ENCODE measurements around the gene MLLT11.
A peak's percentile ranks its signal among the peaks of the same experiment; 100 is the strongest.

MLLT11 gene

DNA sequence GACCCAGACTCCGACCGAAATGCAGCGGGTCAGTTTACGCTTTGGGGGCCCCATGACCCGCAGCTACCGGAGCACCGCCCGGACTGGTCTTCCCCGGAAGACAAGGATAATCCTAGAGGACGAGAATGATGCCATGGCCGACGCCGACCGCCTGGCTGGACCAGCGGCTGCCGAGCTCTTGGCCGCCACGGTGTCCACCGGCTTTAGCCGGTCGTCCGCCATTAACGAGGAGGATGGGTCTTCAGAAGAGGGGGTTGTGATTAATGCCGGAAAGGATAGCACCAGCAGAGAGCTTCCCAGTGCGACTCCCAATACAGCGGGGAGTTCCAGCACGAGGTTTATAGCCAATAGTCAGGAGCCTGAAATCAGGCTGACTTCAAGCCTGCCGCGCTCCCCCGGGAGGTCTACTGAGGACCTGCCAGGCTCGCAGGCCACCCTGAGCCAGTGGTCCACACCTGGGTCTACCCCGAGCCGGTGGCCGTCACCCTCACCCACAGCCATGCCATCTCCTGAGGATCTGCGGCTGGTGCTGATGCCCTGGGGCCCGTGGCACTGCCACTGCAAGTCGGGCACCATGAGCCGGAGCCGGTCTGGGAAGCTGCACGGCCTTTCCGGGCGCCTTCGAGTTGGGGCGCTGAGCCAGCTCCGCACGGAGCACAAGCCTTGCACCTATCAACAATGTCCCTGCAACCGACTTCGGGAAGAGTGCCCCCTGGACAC, 12.1 kb upstream of the MLLT11 start:
- in situ Hi-C loops (cut with MboI; ENCODE audit: low sequenced_read_pairs, unreplicated experiment) = no loop called here
- DNase-seq (ENCODE audit: low spot score) = peak; percentile 79
- TF ChIP-seq, protein P1, sequence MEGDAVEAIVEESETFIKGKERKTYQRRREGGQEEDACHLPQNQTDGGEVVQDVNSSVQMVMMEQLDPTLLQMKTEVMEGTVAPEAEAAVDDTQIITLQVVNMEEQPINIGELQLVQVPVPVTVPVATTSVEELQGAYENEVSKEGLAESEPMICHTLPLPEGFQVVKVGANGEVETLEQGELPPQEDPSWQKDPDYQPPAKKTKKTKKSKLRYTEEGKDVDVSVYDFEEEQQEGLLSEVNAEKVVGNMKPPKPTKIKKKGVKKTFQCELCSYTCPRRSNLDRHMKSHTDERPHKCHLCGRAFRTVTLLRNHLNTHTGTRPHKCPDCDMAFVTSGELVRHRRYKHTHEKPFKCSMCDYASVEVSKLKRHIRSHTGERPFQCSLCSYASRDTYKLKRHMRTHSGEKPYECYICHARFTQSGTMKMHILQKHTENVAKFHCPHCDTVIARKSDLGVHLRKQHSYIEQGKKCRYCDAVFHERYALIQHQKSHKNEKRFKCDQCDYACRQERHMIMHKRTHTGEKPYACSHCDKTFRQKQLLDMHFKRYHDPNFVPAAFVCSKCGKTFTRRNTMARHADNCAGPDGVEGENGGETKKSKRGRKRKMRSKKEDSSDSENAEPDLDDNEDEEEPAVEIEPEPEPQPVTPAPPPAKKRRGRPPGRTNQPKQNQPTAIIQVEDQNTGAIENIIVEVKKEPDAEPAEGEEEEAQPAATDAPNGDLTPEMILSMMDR (IDR thresholded peaks at IDR 0.05; ENCODE audit: borderline replicate concordance, control extremely low read depth, extremely low read depth, insufficient read depth, missing control alignments) = peak; percentile 31

- no peak for DNase-seq (ENCODE audit: low spot score)
- in situ Hi-C loops (cut with MboI; ENCODE audit: low sequenced_read_pairs, unreplicated experiment) = no loop called here
- TF ChIP-seq, protein P1 (IDR thresholded peaks at IDR 0.05; ENCODE audit: borderline replicate concordance, control extremely low read depth, extremely low read depth, insufficient read depth, missing control alignments) = no peak
These were observed 11.6 kb upstream of the MLLT11 start for GRCh38 chr1:151048645-151049032.

DNA sequence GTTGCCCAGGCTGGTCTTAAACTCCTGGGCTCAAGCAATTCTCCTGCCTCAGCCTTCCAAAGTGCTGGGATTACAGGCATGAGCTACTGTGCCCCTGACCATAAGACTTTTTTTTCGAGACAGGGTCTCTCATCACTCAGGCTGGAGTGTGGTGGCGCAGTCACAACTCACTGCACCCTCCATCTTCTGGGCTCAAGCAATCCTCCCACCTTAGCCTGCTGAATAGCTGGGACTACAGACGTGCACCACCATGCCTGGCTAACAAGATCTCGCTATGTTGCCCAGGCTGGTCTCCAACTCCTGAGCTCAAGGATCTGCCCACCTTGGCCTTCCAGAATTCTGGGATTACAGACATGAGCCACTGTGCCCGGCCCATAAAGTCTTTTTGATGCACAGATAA, 10.7 kb upstream of the MLLT11 start:
- DNase-seq (ENCODE audit: low spot score) = no peak
- in situ Hi-C loops (cut with MboI; ENCODE audit: low sequenced_read_pairs, unreplicated experiment) = no loop called here
- TF ChIP-seq, protein P1 (IDR thresholded peaks at IDR 0.05; ENCODE audit: borderline replicate concordance, control extremely low read depth, extremely low read depth, insufficient read depth, missing control alignments) = no peak

DNA sequence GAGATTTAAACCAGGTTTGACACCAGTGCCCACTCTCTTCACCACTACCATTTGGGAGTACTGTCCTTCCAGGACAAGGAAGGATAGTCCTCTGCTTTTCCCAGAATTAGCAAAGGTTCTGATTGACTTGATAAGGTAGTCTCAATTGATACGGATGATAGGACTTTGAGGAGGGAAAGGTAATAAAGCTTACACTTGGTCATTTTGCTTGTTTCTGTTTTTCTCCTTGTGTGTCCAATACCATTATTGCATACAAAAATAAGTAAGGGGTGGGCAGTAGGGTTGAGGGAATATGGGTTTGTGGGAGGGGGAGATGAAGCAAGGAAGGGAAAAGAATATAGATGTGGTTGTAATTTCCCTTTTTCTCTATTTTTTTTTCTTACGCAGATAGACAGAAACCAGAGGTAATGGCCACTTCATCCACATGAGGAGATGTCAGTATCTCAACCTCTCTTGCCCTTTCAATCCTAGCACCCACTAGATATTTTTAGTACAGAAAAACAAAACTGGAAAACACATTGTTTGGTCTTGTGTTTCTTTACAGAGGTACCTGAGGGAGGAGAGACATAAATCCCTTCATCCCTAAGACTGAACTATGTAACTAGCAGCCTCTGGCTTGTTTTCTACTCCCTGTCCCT, 10.0 kb upstream of the MLLT11 start:
- in situ Hi-C loops (cut with MboI; ENCODE audit: low sequenced_read_pairs, unreplicated experiment) = no loop called here
- TF ChIP-seq, protein P1 (IDR thresholded peaks at IDR 0.05; ENCODE audit: borderline replicate concordance, control extremely low read depth, extremely low read depth, insufficient read depth, missing control alignments) = no peak
- no peak for DNase-seq (ENCODE audit: low spot score)

DNA sequence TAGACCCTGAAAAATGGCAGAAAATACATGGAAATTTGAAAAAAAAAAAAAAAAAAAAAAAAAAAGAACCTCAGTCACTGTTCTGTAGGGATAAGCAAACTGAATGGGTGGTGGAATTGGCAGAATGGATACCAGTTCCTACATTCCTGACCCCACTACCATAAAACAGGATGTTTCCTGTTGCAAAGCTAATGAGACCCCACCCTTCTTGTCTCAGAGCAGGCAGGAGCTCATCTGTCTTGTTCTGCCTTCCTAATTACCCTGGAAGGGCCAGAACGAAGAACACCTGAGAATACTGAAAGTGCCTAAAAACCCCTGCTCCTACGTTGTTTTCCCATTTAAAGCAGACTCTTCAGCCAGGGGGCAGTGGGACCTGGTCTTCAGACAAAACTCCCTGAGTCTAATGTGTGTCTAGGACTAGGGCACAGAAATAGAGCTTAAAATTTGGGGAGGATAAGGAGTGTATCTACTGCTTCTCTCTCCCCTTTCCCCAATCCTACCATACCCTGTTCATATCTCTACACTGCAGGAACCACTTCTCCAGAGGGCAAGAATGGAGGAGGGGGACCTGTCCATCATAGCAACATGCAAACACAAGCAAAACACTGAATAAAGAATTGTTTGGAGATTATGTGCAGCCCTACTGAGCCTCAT, 8.7 kb upstream of the MLLT11 start:
- DNase-seq (ENCODE audit: low spot score) = no peak
- in situ Hi-C loops (cut with MboI; ENCODE audit: low sequenced_read_pairs, unreplicated experiment) = no loop called here
- TF ChIP-seq, protein P1 (IDR thresholded peaks at IDR 0.05; ENCODE audit: borderline replicate concordance, control extremely low read depth, extremely low read depth, insufficient read depth, missing control alignments) = no peak

DNA sequence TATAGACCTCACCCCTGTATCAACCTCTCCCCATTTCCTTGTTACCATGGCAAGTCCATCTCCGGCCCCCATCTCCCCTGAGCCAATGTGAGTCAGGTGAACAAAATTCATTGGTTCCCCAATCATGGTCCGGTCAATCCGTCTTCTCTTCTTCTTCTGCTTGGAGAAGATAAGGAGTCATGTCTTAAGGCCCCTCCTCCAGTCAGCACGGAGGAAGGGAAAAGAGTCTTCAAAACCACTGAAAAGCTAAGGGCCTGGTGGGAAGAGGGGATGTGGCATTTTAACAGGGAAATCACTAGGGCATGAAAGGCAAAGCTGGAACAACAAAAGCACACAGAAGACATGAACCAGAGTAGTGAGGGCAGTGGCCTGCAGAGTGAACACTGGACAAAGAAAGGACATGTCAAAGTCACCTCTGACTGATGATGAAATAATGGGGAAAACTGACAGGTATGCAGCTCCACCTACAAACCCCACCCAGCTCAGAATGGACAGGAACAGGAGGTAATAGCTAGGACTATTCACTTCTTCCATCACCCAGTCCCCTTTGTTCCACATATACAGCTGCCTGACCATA, 5.1 kb upstream of the MLLT11 start:
- TF ChIP-seq, protein P1 (IDR thresholded peaks at IDR 0.05; ENCODE audit: borderline replicate concordance, control extremely low read depth, extremely low read depth, insufficient read depth, missing control alignments) = no peak
- in situ Hi-C loops (cut with MboI; ENCODE audit: low sequenced_read_pairs, unreplicated experiment) = no loop called here
- no peak for DNase-seq (ENCODE audit: low spot score)

Measured in GM13976 (cell line).